Retina (tissue), 1 donor: ENCODE data around the gene GDPD5.

Source experiments
- DNase-seq: peaks from one replicate; pipeline ENCODE4 v3.0.0-alpha.2; 2016

The GDPD5 gene

DNA sequence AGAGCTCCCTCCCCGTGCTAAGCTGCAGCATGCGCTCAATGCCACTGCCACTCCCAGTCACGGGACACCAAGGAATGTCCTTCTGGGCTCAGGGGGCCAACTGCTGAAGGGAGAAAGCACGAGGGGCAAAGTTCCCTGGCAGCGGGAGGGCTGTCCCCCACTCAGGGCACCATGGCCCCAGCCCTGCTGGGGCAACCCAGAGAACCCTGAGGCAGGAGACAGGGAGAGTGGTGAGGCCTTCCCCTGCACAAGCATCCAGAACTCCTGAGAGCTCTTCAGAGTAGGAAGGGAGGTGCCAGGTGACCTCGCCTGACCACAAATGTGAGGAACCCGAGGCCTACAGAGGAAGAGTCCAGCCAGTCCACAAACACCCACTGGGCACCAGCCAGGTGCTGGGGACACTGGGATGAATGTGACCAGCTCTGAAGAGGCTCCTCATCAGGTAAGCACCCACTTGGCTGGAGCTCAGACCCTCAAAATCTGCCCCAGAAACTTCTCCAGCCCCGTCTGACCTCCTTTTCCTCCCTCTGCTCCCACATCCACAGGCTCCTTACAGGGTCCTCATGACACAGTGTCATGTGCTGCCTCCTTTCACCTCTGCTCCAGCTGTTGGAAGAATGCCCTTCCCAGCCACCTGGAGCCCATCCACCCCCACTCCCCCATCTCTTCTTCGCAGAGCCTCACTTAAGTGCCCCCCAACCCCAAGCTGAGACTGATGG lies 15.6 kb downstream of the GDPD5 start:
- DNase-seq = no peak

DNA sequence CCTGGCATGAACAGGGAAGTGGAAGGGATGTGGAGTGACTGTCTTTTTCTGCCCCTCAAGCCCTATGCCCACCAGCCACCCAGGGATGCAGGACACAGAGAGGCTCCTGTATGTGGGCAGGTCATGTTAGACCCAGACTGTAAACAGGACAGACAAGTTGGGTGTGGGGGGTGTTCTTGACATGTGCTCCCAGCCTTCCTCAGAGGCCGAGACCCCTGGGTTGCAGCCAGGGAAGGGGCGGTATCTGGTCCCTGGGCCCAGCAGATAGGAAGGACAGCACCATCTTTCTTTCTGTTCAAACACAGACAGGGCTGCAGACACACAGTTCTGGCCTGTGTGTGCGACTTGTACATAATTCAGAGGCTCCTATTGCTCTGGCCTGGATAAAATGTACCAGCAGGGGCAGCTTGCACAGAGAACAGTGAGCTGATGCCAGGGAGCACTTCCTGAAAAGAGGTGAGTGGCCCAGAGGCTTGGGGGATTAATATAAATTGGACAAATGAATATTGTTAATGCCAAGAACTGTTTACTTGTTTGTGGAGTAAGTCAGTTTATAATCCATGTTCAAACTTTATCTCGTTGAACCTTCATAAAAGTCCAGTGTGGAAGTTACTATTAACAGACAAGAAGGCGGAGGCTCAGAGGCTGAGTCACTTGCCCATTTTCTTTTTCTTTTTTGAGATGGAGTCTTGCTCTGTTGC lies 16.6 kb downstream of the GDPD5 start:
- no peak for DNase-seq

DNA sequence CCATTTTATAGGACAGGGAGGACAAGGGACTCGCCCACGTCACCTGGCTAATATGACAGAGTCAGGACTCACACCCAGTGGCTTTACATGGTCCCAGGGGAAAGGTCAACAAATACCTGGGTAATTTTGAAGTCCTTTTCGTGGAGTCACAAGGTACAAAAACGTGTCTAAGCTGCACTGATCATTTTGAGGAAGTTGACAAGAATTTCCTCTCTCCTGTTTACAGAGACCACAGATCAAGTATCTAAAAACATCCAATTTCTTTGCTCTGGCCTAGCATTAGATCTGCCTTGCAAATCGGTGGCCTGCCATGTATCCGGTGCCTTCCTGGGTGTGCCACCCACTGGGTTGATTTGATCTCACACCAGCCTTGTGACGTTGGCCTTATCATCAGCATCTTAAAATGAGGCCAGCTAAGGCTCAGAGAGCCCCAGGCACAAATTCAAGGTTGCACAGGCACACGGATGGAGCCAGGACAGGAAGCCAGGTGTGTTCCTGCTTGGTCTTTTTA lies 17.6 kb downstream of the GDPD5 start:
- DNase-seq = no peak

DNA sequence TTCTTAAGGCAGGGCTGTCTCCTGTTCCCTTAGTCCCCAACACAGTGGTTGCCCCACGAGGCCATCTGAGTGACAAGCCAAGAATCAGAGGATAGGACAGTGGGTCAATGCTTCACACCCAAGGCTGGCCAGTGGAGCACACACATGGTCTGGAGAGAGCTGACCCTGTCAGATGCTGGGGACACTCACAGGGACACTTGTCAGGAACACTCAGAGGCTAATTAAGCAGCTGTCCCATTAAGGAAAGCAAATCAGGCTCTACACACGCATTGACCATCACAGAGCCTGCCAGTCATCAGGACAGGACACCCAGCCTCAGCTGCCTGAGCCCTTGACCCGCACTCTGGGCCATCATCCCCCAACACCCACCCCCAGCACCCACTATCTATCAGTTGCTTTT lies 18.2 kb downstream of the GDPD5 start:
- DNase-seq = no peak

DNA sequence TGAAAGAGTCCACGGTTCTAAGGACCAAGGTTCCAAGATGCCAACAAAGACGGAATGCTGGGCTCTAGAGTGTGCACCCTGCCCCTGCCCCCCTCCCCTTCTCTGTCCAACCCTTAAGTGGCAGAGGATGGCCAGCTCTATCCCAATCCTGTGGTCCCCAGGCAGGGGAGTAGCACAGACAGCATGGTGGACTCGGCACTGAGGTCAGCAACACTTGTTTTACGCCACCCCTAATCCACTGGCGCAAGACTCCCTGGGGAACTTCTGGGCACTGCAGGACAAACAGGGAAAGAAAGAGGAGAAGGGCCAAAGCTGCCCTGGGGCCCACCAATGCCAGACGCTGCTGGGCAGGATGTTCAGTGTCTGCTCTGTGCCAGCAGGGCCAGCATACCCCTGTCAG lies 18.9 kb downstream of the GDPD5 start:
- DNase-seq = no peak

DNA sequence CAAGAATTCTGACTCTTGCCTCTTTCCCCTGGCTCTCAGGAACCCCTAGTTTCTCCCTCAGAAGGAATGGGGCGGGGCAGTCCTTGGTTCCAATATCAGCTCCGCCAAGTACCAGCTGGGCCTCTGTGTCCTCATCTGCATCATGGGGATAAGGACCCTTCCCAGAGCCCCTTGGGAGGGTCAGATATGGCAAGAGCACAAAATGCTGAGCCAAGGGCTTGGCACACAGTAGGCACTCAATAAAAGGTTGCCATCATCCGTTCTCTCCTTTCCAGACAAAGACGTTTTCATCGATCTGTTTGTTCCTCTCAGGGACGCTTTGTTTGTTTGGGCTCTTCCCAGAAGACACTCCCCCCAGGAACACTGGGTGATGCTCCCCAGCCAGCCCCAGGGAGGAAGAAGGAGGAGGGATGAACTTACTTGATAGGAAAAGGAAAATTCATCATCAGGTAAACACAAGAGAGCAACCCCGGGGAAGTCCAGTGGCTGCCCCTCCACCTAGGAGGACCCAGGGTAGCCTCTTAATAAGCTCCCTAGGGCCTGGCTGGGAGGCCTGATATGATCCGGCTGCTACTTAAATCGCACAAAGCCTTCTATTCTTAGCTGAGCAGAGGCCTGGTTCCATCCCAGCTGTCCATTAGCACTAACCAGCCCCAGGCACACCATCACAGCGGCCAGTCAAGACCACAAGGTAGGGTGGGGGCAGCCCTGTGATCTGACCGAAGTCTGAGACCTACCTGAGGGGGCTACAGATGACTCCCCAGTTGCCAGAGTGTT lies 19.6 kb downstream of the GDPD5 start:
- no peak for DNase-seq

DNA sequence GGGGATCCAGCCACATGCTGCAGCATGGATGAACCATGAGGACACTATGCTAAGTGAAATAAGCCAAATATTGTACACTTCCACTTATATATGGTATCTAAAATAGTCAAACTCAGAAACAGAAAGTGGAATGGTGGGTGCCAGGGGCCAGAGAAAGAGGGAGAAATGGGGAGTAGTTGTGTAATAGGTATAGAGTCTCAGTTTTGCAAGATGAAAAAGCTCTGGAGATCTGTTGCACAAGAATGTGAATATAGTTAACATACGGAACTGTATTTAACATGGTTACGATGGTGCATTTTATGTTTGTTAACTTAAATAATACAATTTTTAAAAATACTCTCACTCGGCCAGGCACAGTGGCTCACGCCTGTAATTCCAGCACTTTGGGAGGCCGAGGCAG lies 21.2 kb downstream of the GDPD5 start:
- DNase-seq = no peak

DNA sequence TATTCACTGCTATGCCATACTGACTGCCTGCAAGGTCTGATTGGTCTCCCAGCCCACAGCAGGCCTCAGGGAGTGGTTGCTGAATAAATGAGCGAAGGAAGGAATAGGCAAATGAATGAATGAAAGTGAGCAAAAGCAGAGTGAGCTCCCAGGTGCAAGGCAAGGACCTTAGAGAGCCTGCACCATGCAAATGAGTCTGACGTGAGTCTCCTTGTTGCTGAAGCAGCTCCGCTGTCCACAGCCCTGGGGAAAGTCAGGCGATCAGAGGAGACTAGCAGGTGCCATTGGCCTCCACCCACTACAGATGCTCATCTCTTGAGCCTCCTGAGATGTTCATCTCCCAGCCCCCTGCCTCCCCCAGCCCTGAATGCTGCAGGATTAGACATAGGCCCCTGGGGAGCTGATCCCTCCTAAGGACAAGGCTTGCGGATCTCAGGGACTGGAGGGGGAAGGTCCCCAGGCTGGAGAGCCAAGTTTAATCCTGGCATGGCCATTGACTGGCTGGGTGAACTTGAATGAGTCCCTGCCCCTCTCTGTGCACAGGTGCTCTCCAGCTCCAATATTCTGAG lies 22.1 kb downstream of the GDPD5 start:
- no peak for DNase-seq

DNA sequence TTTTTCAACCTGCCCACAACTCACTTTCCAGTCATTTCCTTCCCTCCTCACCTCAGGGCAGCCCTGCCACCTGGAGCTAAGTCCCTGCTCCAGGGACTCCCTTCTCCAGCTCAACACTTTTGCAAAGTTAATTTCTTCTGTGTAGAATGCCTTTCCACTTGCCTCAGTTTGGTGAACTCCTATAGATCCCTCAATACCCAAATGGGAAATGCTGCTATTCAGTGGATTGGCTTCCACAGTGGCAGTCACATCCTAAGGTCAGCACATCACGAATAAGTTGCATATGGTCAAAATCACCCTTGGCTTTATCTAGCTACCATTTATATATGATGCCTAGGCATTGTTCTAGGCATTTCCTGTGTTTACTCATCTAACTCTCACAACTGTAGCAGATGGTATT lies 23.6 kb downstream of the GDPD5 start:
- DNase-seq = no peak

DNA sequence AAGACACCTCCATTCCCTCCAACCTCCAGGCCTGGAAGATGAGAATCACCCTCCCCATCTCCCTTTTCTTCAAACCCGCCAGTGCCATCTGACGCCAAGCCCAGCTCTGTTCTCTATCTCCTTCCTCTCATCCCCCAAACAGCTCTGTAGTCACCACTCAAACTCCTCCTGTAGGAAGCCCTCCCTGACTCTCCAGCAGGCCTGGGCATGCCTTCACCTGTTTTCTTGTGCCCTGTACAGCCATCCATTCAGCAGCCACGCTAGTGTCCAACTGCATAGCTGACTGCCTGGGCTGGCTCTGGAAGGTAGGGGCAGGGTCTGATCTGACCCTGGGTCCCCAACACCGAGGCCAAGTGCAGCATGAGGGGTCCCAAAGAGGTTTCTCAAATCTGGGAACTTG lies 25.0 kb downstream of the GDPD5 start:
- DNase-seq = no peak

DNA sequence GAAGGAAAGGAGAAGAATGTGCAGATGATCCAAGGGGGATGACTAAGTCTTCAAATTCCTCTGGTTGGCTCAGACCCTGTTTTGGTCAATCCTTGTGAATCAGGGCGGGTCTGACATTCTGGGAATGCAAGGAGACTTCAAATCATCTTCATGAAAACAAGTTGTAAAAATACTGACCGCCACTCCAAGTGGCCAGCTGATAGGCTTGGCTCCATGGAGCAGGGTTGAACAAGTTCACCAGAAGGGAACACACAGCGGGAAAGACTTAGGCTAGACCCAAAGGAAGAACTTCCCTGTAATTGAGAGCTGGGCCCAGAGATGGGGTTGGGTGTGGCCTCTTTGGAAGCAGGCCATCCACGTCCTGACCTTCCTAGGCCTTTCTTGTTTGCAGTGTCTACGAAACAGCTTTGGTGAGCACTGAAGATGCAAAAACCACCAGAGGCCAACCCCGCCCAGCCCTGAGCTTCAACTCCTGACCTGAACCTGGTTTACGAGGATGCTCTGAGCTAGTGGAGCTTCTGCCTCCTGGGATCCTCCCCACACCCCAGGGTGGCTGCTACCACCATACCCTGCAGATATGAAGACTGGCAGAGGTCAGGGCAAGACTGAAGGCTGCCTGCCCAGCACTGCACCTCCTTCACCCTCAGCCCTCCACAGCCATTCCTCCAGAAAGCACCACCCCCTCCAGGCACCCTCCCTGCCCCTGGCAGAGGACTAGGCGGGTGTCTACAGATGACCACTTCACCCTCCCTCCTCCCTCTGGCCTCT lies 26.1 kb downstream of the GDPD5 start:
- no peak for DNase-seq

DNA sequence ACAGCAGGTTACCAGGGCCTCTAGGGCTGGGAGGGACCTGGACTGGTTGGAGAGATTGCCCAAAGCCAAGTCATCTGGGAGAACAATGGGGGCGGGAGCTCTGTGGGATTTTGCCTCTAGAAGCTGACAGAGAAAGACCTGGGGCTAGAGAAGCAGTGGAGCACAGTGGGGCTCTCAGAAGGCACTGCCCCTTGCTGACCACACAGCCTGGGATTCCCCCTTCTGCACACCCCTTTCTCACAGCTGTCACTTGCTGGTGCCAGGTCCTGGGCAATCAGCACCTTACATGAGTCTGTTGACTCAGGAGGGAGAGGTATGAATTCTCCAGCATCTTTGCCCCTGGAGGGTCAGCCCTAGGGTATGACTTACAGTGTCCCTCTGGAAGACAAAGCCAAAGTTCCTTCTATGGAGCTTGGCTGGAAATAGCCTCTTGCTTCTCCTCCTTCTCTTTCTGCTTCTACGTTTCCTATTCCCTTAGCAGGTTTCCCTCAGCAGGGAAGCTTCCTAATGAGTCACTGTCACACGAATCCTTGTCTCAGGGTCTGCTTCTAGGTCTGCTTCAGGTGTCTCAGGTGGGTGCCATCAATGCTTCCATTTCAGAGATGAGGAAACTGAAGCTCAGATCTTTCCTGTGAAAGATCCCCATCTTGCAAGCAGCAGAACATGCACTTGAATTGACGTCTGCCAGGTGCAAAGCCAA lies 27.0 kb downstream of the GDPD5 start:
- no peak for DNase-seq

DNA sequence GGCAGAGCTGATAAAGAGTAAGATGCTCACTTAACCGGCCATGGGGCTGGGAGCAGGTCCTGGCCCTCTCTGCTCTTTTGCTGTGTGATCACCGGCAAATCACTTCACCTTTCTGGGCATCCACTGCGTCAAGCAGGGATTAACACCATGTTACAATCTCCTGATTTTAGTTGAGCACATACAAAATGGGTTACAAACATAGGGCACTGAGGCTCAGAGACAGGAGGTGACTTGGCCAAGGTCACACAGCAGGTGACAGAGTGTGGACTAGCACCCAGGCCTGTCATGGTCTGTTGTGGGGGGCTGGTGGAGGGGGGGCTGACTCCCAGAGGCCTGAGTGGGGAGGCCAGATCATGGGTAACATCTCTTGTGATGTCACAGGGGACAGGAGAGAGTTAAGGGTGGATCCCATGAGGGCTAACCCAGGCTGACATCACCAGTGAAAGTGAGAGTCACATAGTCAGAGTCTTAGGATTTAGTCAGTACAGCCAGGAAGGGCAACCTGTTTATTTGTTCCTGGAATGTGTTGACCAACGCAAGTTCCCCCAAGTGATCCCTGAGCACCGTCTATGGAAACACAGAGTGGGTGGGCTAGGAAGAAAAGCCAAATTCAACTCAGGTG lies 27.8 kb downstream of the GDPD5 start:
- DNase-seq = no peak

DNA sequence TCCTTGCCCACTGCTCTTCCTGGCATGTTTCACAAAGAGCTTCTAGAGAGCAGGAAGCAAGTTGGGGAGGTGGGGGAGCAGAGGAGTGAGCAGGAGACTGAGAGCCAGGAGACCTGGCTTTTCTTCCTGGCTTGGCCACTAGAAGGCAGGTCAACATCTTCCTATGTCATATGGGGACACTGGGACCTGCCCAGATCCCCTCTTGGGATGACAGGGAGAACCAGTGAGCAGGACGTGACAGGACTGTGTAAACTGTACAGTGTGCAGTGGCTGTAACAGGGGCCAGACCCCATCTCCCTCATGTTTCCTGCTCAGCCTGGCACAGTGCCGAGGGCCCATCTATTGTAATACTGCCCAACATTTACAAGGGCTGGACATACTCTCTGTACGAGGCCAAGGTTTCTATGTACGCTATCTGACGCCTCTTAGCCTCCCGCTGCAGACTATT lies 29.4 kb downstream of the GDPD5 start:
- DNase-seq = no peak

DNA sequence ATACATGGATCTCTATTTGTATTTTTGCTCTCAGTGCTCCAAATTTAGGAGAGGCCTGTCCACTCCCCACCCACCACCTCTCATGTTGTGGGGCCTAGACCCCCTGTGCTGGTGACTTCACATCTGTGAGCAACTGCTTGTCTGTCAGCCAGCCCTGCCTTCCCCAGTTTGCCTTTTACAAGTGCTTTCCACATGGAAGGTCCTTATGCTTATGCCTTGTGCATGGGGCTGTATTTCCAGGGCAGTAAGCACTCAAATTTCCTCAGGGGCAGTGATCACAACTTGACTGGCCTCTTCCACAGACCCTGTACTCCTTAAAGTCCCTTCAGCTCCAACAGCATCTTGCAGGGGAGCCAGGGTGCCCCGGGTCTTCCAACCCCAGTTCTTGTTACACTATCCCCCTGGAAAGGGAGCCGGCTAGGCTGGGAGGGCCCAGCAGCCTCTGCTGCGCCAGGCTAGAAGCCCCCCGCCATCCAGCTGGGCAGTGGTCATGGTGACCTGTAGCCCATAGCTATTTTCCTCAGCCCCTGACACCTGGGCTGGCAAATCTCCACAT lies 29.9 kb downstream of the GDPD5 start:
- DNase-seq = no peak

DNA sequence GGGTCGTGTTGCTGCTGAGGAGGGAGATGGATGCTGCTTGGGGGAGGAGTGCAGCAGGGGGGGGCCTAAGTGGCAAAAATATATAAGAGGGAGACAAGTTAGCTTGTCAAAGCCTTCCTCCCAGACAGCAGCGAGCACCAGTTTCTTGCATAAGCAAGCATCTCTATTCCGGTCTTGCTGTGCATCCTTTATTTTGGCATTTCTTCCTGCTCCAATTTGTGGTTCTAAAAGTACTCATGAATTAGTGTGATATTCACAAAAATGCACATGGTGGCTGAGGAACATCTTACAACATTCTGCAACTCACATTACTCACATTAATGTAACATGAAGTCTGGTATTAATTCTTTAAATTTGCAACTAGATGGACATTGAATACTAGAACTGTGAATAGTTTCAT lies 32.1 kb downstream of the GDPD5 start:
- no peak for DNase-seq

DNA sequence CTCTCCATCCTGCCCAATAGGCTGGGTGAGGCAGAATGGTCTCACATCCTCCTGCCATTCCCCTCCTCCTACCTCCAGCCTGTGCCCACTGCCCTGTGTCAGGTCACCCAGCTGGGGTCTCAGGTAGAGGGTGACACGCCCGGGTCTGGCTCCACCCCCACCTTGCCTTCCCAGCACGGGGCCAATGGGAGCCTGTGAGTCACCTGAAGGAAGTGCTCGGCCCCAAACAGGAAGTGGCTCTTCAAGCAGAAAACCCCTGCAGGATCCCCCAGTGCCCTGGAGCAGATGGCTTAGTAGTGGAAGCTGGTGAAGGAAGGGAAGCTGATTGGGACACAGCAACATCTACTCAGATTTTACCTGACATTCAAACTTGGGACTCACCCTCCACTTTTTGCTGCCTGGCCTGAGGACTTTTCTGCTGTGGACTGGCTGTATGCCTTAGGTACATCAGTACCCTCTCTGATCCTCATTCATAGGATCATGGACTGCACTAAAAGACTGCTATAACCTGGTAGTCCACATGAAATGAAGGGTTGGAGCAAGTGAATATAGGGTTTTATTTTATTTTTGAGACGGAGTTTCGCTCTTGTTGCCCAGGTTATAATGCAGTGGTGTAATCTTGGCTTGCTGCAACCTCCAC lies 33.4 kb downstream of the GDPD5 start:
- DNase-seq = no peak

DNA sequence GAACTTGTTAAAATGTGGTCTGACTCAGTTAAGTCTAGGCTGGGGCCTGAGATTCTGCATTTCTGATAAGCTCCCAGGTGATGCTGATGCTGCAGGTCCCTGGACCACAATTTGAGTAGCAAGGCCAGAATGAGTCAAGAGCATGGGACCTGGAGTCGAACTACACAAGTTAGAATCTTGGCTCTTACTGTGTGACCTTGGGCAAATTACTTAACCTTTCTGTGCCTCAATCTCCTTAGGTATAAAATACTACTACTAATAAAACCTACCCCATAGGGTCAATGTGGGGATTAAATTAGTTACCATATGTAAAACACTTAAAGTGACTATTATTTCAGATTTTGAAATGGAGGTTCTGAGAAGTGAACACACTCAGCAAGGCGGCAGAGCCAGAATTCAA lies 34.3 kb downstream of the GDPD5 start:
- no peak for DNase-seq

DNA sequence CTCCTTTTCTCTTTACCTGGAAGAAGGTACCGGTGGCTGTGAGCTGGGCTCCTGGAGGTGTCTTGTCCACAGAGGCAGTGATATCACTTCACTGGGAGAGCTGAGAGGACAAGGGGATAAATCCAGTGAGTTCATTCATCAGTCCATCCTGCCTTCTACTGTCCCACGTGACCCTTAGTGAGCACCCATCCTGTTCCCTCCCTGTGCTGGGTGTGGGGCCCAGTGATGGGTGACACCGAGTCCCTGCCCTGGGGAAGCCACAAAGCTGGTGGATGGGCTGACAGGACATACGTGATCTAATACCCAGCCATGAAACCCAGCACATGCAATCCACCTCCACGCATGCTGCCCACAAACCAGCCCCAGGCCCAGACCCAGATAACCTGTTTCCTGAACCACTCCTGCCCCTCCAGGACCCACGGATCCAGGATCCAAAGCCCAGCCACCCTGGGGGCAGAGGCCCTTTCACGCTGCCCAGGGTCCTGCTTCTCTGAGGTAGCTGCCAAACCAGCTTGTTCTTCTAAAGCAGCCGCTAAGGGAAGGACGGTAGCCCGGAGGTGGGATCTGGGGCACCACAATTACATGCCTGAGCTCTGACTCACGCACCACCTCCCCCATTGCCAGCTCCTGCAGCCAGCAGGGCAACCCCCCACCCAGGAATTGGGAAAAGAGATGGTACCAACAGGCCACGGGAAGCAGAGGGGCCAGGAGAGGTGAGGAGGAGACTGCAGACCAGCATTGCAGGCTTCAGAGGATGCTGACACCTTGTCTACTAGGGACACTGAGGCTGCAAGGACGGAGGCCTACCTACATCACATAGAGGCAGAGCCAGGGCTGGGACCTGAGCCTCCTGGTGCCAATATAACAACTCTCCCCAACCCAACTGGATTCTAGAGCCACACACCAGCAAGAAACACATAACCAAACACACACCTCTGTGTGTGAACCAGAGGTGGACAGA lies 35.2 kb downstream of the GDPD5 start:
- DNase-seq = no peak
